Heart left ventricle (tissue), 16 donors: ENCODE measurements around the gene GADD45A. TPM values are rescaled to one million over a fixed set of nuclear protein-coding genes. Genes with fewer than 3 reads are reported as not detected.

Source experiments
- ATAC-seq, 4 donors: fragments of 200-7000 bp; cut with Tn5 transposase; one replicate each; pipeline ENCODE4 v1.9.1; 2020 to 2022; ENCODE audit warnings: moderate library complexity in 4 of 4, mild to moderate bottlenecking in 3 of 4, moderate number of reproducible peaks in 1 of 4
- DNase-seq, 5 donors: peaks; one replicate each; pipeline ENCODE4 v3.0.0-alpha.2; 2020
- H3K27ac ChIP-seq, 12 donors: fragments of 200-600 bp; sonication (generic) in 4 of 12; one replicate each; pipeline versions ENCODE4 v1.5.0 to v1.8.0; 2016 to 2022; ENCODE audit warnings: mild to moderate bottlenecking in 2 of 12
- H3K27me3 ChIP-seq, 9 donors: fragments of 200-600 bp; sonication (generic) in 2 of 9; one replicate each; pipeline versions ENCODE4 v1.5.1 to v1.8.0; 2016 to 2022; ENCODE audit warnings: mild to moderate bottlenecking in 3 of 9
- H3K36me3 ChIP-seq, 9 donors: fragments of 200-600 bp; sonication (generic) in 2 of 9; one replicate each; pipeline versions ENCODE4 v1.5.0 to v1.8.0; 2018 to 2022; ENCODE audit warnings: mild to moderate bottlenecking in 2 of 9
- H3K4me1 ChIP-seq, 12 donors: fragments of 200-600 bp; sonication (generic) in 4 of 12; one replicate each; pipeline versions ENCODE4 v1.5.0 to v1.8.0; 2016 to 2022; ENCODE audit warnings: mild to moderate bottlenecking in 3 of 12
- H3K4me3 ChIP-seq, 12 donors: fragments of 200-600 bp; sonication (generic) in 4 of 12; one replicate each; pipeline versions ENCODE4 v1.5.0 to v1.8.0; 2017 to 2022; ENCODE audit warnings: mild to moderate bottlenecking in 9 of 12, moderate library complexity in 4 of 12
- H3K9me3 ChIP-seq, 12 donors: fragments of 200-600 bp; sonication (generic) in 4 of 12; one replicate each; pipeline versions ENCODE4 v1.5.0 to v1.8.0; 2016 to 2022; ENCODE audit warnings: mild to moderate bottlenecking in 1 of 12
- CTCF ChIP-seq, 12 donors: fragments of 200-600 bp; sonication (generic) in 4 of 12; IDR thresholded peaks; one replicate each; pipeline versions ENCODE4 v1.5.0 to v1.8.0; 2018 to 2022; ENCODE audit warnings: antibody characterized with exemption in 12 of 12, mild to moderate bottlenecking in 5 of 12
- POLR2A ChIP-seq, 2 donors: fragments of 450-650 bp; IDR thresholded peaks; one replicate each; pipeline ENCODE4 v1.6.1; 2017; ENCODE audit warnings: antibody characterized with exemption in 2 of 2, mild to moderate bottlenecking in 2 of 2, moderate library complexity in 2 of 2
- WGBS, 4 donors: extraction: QIAGEN DNeasy Blood & Tissue Kit in 2 of 4; methylation state at CpG; one replicate each; pipeline versions ENCODE4 v1.1.5 to v1.1.7; 2013 to 2018; 5-methylcytosine and 5-hydroxymethylcytosine counted together
- intact Hi-C, 10 donors: fragments of 100-400 bp; cut with DNase I; formaldehyde crosslinking; loops; one replicate each; pipeline versions ENCODE4 v1.11.1 to v1.14.2; 2022
- polyA plus RNA-seq, 2 donors: library from polyadenylated mRNA; stranded (reverse); fragments of 200-250 nt; gene quantifications; one replicate each; pipeline ENCODE4 v1.2.3, GENCODE V29; 2013
- total RNA-seq, 9 donors: library from RNA; depleted of rRNA in 2 of 9; stranded (reverse); fragments of >200 nt in 2 of 9; fragmentation: NEBNext Ultra II Directional in 3 of 9; extraction: Animal tissue kit (Norgen Biotek cat#: 25700) in 3 of 9; gene quantifications; one replicate each; pipeline versions ENCODE4 v1.1.0 to v1.2.4, GENCODE V29; 2016 to 2023
- donor health status: ischemic (EF 13 %, LVEDD 7.1; RV severe dilation, severe dysfunction).
- donor health status: healthy with polysubstance abuse.
- donor health status: DM: no; HTN: yes; CAD: no.
- donor health status: DM: no; HTN: no; CAD: no.
- donor health status: ischemic (EF 25% LVEDD 6.9; RV normal size, moderate dysfunction).
- donor health status: ischemic (EF 25% LVEDD 5.7; RV mildly dilated, moderate dysfunction).
- donor health status: healthy.
- donor health status: DM: yes; HTN: yes; CAD: no.
- donor health status: ischemic (EF 35%, LVEDD 5.7; RV mildly dilated, moderate dysfunction).
- donor health status: nonischemic (EF 11% LVEDD 7.7; RV severe dilation, severe dysfunction).
- donor health status: DM: yes; HTN: yes; CAD: no.
- donor health status: PGD.
- donor health status: ischemic (EF 29% LVEDD 5.4; RV normal size, mild dysfunction).
- donor health status: nonischemic (EF 23%, LVEDD 6.1; RV moderate dilation, normal function).

The GADD45A gene
- total and polyA plus RNA-seq, 11 donors: 26.5 to 119 (median 45.8) TPM

GRCh38 chr1:67704351-67704750, 19.4 kb downstream of the GADD45A start:
- peaks cover 0 to 32% (median 8%) of the 10 kb centered on the region in 9 donors for H3K36me3 ChIP-seq
- WGBS, 4 donors: 84 to 98% (median 92%) methylated on average over 3 of the region's 3 CpGs

GRCh38 chr1:67705735-67706453, 20.9 kb downstream of the GADD45A start:
- no peak for TF ChIP-seq POLR2A (IDR thresholded peaks at IDR 0.05)
- TF ChIP-seq CTCF (IDR thresholded peaks at IDR 0.05): no peak
- ATAC-seq: no peak
- Histone ChIP-seq H3K27me3 (no peaks in the 10 kb centered on the region), H3K4me1 (peaks cover 0 to 35% (median 11%) of the 10 kb centered on the region in 12 donors), H3K4me3 (no peak overlapping the region), H3K36me3 (peaks cover 0 to 32% (median 8%) of the 10 kb centered on the region in 9 donors), H3K9me3 (no peaks in the 10 kb centered on the region), H3K27ac (peak overlapping the region in 1 of 12 donors; percentile 4)
- WGBS, 4 donors: 59 to 69% (median 68%) methylated on average over 10 of the region's 10 CpGs
- intact Hi-C loops: loop anchor here in 1 of 10 donors (5.0 kb wide), 1 partner anchor 46 kb away; no protein-coding TSS in a partner anchor
- DNase-seq: no peak

More at GRCh38 chr1:67704351-67704750, 19.4 kb downstream of the GADD45A start:
- TF ChIP-seq POLR2A (IDR thresholded peaks at IDR 0.05): no peak
- TF ChIP-seq CTCF (IDR thresholded peaks at IDR 0.05): no peak
- intact Hi-C loops: no loop called here
- no peaks in the 10 kb centered on the region for H3K9me3 ChIP-seq
- no peak overlapping the region for H3K27ac ChIP-seq
- DNase-seq: no peak
- ATAC-seq: no peak
- peaks cover 0 to 32% (median 6%) of the 10 kb centered on the region in 12 donors for H3K4me1 ChIP-seq
- H3K27me3 ChIP-seq: no peaks in the 10 kb centered on the region
- H3K4me3 ChIP-seq: no peak overlapping the region

GRCh38 chr1:67708606-67709005, 23.6 kb downstream of the GADD45A start:
- Histone ChIP-seq H3K27ac (peak overlapping the region in 1 of 12 donors; percentile 18), H3K4me1 (peaks cover 0 to 58% (median 33%) of the 10 kb centered on the region in 12 donors), H3K27me3 (no peaks in the 10 kb centered on the region), H3K9me3 (no peaks in the 10 kb centered on the region), H3K36me3 (peaks cover 0 to 23% (median 8%) of the 10 kb centered on the region in 9 donors), H3K4me3 (no peak overlapping the region)
- 95 to 98% (median 97%) methylated on average over 8 of the region's 8 CpGs for WGBS, 4 donors
- DNase-seq (no peak), ATAC-seq (no peak)
- intact Hi-C loops: loop anchor here in 1 of 10 donors (5.0 kb wide), 1 partner anchor 44 kb away; no protein-coding TSS in a partner anchor
- TF ChIP-seq POLR2A (IDR thresholded peaks at IDR 0.05) (no peak), CTCF (IDR thresholded peaks at IDR 0.05) (no peak)

- DNase-seq (peak in 2 of 5 donors; percentile 30 to 48), ATAC-seq (peak; percentile 70 to 82 (median 77))
- Histone ChIP-seq H3K9me3 (no peaks in the 10 kb centered on the region), H3K4me1 (peaks cover 0 to 71% (median 41%) of the 10 kb centered on the region in 12 donors), H3K4me3 (no peak overlapping the region), H3K27me3 (no peaks in the 10 kb centered on the region), H3K27ac (peak overlapping the region in 9 of 12 donors; percentile 7 to 63 (median 32)), H3K36me3 (peaks cover 0 to 6% (median 0%) of the 10 kb centered on the region in 9 donors)
- TF ChIP-seq POLR2A (IDR thresholded peaks at IDR 0.05) (no peak), CTCF (IDR thresholded peaks at IDR 0.05) (no peak)
- intact Hi-C loops: no loop called here
- 32 to 45% (median 35%) methylated on average over 5 of the region's 5 CpGs for WGBS, 4 donors
Observed at GRCh38 chr1:67710417-67710816, 25.4 kb downstream of the GADD45A start.
